NCI-H2171 treated with DMSO at 0.1 percent for 48 hours (cell line): ENCODE results near the gene CREB1.
"Not testable (repeated sequence)": the region's sequence is repeated elsewhere in the genome, so short reads cannot be mapped to it uniquely, and the experiment has no call there.

ENCODE experiments used
- DNase-seq: peaks from one replicate; lab custom pipeline; 2025; lab: John Stamatoyannopoulos, UW

The CREB1 gene

GRCh38 chr2:207617011-207617671, 87.4 kb downstream of the CREB1 start:
- no peak for DNase-seq

GRCh38 chr2:207619764-207620203, 90.0 kb downstream of the CREB1 start:
- DNase-seq: no peak

GRCh38 chr2:207621501-207622039, 91.8 kb downstream of the CREB1 start:
- peak; percentile 36 for DNase-seq

DNA sequence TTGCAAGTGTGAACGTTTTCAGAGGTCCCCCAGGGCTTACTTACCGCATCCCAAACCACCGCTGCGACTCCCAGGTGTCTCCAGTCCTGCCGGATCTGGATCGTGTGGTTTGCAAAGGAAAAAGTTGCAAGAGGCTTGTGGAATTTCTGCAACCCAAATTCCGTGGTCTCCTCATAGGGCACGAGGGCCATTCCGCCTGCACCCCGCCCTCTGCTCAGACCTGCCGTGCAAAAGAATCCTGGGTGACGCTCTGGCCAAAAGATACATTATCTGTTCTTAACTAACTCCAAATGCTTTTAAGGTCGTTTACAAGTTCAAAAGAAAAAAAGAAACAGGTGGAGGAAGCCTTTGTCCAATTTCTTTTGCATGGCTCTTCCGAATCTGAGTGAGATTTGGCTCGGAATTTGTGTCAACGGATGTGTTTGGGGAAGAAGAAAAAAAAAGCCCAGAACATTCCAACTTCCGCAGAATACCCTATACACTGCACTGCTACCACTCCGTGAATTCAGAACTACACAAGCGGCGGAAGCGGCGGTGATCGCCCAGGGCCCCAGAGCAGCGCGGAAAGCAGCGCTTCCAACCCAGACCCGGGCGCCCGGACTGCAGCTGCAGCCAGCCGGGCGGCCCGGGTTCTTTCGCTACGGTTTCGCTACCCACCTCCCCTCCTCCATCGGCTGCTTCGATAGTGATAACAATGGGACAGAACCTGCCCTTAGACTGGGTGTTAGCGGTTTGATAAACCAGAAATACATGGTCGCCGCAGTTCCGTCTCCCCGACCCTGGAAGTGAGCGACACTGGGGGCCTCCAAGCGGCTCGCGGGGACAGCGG, 94.6 kb downstream of the CREB1 start:
- peak; percentile 60 for DNase-seq

DNA sequence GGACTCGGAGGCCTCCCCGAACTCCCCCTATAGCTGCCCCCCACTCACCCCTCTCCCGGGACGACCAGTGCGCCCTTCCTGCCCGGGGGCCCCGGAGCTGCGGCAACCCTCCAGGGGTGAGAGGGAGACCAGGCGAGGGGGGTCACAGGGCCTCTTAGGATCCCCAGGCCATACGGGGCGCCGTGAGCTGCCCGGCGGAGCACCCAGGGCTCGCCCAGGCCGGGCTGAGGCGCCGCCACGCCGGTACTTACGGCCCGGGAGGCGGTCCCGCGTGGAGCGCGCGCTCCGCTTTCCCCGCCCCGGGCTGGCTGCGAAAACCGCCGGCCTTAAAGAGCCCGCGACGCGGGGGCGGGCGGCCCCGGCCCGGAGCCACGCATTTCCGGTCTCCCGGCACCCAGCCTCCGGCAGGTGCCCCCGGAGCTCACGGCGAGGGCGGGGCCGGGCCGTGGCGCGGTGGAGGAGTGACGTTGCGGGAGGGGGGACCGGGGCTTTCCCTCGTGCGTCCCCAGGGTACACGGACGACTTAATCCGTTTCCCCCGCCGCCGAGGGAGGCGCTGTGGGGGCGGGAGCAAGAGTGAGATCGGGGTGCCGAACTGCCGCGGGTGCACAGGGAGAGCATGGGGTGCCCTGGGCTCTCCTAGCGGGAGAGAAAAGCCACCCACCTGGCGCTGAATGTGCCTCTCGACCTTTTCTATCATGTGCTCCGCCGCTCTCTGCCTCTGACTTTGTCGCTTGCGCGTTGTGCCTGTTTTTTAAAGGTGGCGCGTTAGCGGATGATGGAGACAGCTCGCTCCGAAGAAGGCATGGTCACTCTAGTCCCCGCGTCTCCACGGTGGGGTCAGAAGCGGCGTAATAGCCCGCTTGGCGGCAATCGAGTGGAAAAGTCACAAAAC, 95.5 kb downstream of the CREB1 start, which contains the start of gene METTL21A:
METTL21A (minus strand) TSS at position 381 of the 894 bp plus-strand sequence. CDS start 1,019 bp downstream, outside the sequence.
- peak; percentile 88 for DNase-seq

GRCh38 chr2:207629553-207629952, 99.8 kb downstream of the CREB1 start:
- DNase-seq: no peak

- peak; percentile 92 for DNase-seq
Observed at GRCh38 chr2:207630491-207630890, 100.7 kb downstream of the CREB1 start.

GRCh38 chr2:207632575-207633493, 103.1 kb downstream of the CREB1 start:
- DNase-seq: no peak

DNA sequence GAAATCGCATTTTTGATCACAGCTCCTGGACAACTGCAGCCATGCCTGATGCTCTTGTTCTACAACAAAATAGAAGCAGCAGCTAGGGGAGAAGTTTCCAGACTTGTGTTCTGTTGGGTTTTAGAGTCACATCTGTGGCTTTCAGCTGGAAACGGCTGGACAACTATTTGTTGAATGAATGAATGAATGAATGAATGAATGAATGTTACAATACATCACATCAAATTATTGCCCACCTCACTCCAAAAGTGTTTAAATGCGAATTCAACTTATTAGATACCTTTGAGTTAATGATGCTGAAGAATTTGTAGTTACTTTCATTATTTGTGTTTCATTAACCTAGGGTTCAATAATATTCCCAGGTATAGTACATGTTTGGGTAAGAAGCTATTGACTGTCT, 103.9 kb downstream of the CREB1 start:
- no peak for DNase-seq

- no peak for DNase-seq
Observed at GRCh38 chr2:207635468-207636200, 105.9 kb downstream of the CREB1 start.

- DNase-seq: not testable (repeated sequence)
Observed at GRCh38 chr2:207639288-207639687, 109.5 kb downstream of the CREB1 start.

GRCh38 chr2:207640160-207640559, 110.4 kb downstream of the CREB1 start:
- no peak for DNase-seq

- DNase-seq: peak; percentile 63
Observed at GRCh38 chr2:207640661-207641060, 110.9 kb downstream of the CREB1 start.

GRCh38 chr2:207643892-207644291, 114.1 kb downstream of the CREB1 start:
- no peak for DNase-seq

DNA sequence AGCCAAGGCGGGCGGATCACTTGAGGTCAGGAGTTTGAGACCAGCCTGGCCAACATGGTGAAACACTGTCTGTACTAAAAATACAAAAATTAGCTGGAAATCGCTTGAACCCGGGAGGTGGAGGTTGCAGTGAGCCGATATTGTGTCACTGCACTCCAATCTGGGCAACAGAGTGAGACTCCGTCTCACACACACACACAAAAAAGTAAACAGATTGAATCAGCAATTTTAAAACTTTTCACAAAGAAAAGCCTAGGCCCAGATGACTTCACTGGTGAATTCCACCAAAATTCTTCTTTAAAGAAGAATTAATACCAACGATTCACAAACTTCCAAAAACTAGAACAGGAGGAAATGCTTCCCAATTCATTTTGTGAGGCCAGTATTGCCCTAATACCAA, 116.8 kb downstream of the CREB1 start:
- not testable (repeated sequence) for DNase-seq
